Activated CD8-positive, alpha-beta T cell treated with anti-CD3 and anti-CD28 coated beads for 36 hours (primary cell): ENCODE results near the gene ZNF266. TPM values are rescaled to one million over a fixed set of nuclear protein-coding genes. Genes with fewer than 3 reads are reported as not detected.

Experiments used
- ATAC-seq: fragments of 200-7000 bp; cut with Tn5 transposase; one replicate; pipeline ENCODE4 v1.10.0; 2021; ENCODE audit warnings: mild to moderate bottlenecking, moderate library complexity
- CTCF ChIA-PET: fragments of 350-600 bp; sonication (Branson Sonifier 250); formaldehyde crosslinking; loops from one replicate; lab custom pipeline; 2021; ENCODE audit warnings: antibody characterized with exemption; lab: Charles Lee
- POLR2A ChIA-PET: fragments of 350-600 bp; sonication (Branson Sonifier 250); formaldehyde crosslinking; loops from one replicate; lab custom pipeline; 2021; ENCODE audit warnings: antibody characterized with exemption; lab: Charles Lee
- DNase-seq: peaks from one replicate; pipeline ENCODE4 v3.0.0-alpha.2; 2020
- H3K27ac Mint-ChIP-seq: one replicate; pipeline ENCODE4 v1.8.0; 2021; ENCODE audit warnings: mild to moderate bottlenecking, mixed read lengths
- H3K27me3 Mint-ChIP-seq: one replicate; pipeline ENCODE4 v1.8.0; 2021; ENCODE audit warnings: mixed read lengths
- H3K36me3 Mint-ChIP-seq: one replicate; pipeline ENCODE4 v1.8.0; 2021; ENCODE audit warnings: low read depth, mixed read lengths
- H3K4me1 Mint-ChIP-seq: one replicate; pipeline ENCODE4 v1.8.0; 2021; ENCODE audit warnings: low read depth, mixed read lengths
- H3K4me3 Mint-ChIP-seq: one replicate; pipeline ENCODE4 v1.8.0; 2021; ENCODE audit warnings: mild to moderate bottlenecking, moderate library complexity, mixed read lengths
- H3K9me3 Mint-ChIP-seq: one replicate; pipeline ENCODE4 v1.8.0; 2021; ENCODE audit warnings: mixed read lengths
- intact Hi-C: fragments of 100-400 bp; cut with micrococcal nuclease; formaldehyde crosslinking; loops from one replicate; pipeline ENCODE4 v1.10.0; 2022
- total RNA-seq, 2 experiments: library from RNA; stranded (reverse); gene quantifications; one replicate each; pipeline ENCODE4 v1.2.3, GENCODE V29; 2021
- TF ChIP-seq, protein P1 (sequence below): fragments of 200-600 bp; IDR thresholded peaks from one replicate; pipeline ENCODE4 v1.8.0; 2022; ENCODE audit warnings: antibody characterized with exemption, mild to moderate bottlenecking

ZNF266 gene
- total RNA-seq, 2 experiments from 2014 or later = 23.5 to 26.8 TPM

DNA sequence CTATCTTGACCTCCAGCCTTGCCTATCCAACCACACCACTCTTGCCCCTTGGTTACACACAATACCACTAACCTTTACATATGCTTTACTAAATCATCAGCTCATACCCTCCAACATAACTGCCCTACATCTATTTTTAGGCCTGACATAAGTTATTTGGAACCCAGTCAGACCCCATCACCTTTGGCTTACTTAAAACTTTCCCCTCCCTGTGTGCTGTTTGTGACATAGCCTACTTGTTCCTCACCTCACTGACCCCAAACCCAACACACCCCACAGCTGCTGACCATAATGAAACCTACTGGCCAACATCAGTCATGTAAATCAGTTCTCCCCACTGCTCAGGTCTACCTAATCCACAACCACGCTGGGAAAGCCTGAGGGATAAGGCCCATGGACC lies 4.9 kb downstream of the ZNF266 start:
- no peaks in the 10 kb centered on the region for H3K27me3 Mint-ChIP-seq
- CTCF ChIA-PET = interaction anchor here (0.6 to 1.6 kb wide), 3 partner anchors 10 to 501 kb away, joined by 3 to 9 read pairs (median 5); no protein-coding TSS in a partner anchor
- ATAC-seq = no peak
- TF ChIP-seq, protein P1, sequence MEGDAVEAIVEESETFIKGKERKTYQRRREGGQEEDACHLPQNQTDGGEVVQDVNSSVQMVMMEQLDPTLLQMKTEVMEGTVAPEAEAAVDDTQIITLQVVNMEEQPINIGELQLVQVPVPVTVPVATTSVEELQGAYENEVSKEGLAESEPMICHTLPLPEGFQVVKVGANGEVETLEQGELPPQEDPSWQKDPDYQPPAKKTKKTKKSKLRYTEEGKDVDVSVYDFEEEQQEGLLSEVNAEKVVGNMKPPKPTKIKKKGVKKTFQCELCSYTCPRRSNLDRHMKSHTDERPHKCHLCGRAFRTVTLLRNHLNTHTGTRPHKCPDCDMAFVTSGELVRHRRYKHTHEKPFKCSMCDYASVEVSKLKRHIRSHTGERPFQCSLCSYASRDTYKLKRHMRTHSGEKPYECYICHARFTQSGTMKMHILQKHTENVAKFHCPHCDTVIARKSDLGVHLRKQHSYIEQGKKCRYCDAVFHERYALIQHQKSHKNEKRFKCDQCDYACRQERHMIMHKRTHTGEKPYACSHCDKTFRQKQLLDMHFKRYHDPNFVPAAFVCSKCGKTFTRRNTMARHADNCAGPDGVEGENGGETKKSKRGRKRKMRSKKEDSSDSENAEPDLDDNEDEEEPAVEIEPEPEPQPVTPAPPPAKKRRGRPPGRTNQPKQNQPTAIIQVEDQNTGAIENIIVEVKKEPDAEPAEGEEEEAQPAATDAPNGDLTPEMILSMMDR = no peak
- intact Hi-C loops = loop anchor here (10.0 kb wide), 2 partner anchors 116 to 226 kb away; no protein-coding TSS in a partner anchor
- H3K9me3 Mint-ChIP-seq = peaks cover 3% of the 10 kb centered on the region
- peaks cover 30% of the 10 kb centered on the region for H3K4me1 Mint-ChIP-seq
- peaks cover 86% of the 10 kb centered on the region for H3K36me3 Mint-ChIP-seq
- POLR2A ChIA-PET = interaction anchor here (1.7 kb wide), 1 partner anchor 152 kb away, joined by 6 read pairs; no protein-coding TSS in a partner anchor
- no peak overlapping the region for H3K4me3 Mint-ChIP-seq
- H3K27ac Mint-ChIP-seq = no peak overlapping the region
- DNase-seq = no peak

GRCh38 chr19:9427941-9428340 lies 7.4 kb downstream of the ZNF266 start:
- no peaks in the 10 kb centered on the region for H3K27me3 Mint-ChIP-seq
- H3K9me3 Mint-ChIP-seq = peaks cover 14% of the 10 kb centered on the region
- intact Hi-C loops = no loop called here
- no peak for DNase-seq
- POLR2A ChIA-PET = no interaction called here
- H3K36me3 Mint-ChIP-seq = peaks cover 91% of the 10 kb centered on the region
- ATAC-seq = no peak
- peaks cover 17% of the 10 kb centered on the region for H3K4me1 Mint-ChIP-seq
- no peak overlapping the region for H3K27ac Mint-ChIP-seq
- CTCF ChIA-PET = no interaction called here
- TF ChIP-seq, protein P1 = no peak
- H3K4me3 Mint-ChIP-seq = no peak overlapping the region

DNA sequence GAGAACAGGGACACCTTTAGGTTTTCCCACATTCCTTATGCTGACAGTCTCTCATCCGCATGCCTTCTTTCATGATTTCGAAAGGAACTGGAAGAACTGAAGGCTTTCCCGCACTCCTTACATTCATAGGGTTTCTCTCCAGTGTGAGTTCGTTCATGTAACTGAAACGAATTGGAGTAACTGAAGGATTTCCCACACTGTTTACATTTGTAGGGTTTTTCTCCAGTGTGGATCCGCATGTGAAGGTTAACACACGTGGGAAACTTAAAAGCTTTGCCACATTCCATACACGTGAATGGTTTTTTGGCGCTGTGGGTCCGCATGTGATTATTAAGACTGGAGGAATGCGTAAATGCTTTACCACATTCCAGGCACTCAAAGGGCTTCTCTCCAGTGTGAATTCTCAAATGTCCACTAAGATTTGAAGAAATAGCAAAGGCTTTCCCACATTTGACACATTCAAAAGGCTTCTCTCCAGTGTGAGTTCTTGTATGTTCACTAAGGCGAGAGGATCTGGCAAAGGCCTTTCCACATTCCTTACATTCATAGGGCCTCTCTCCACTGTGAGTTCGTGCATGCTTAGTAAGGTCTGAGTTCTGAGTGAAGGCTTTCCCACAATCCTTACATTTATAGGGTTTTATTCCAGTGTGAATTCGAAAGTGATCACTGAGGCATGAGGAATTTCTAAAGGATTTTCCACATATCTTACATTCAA lies 22.0 kb downstream of the ZNF266 start:
- no peak overlapping the region for H3K4me3 Mint-ChIP-seq
- no peaks in the 10 kb centered on the region for H3K4me1 Mint-ChIP-seq
- H3K36me3 Mint-ChIP-seq = peaks cover 84% of the 10 kb centered on the region
- H3K27ac Mint-ChIP-seq = no peak overlapping the region
- TF ChIP-seq, protein P1 = no peak
- ATAC-seq = no peak
- no peaks in the 10 kb centered on the region for H3K27me3 Mint-ChIP-seq
- CTCF ChIA-PET = no interaction called here
- intact Hi-C loops = no loop called here
- POLR2A ChIA-PET = no interaction called here
- H3K9me3 Mint-ChIP-seq = peaks cover 63% of the 10 kb centered on the region
- no peak for DNase-seq

GRCh38 chr19:9407827-9408226 lies 27.5 kb downstream of the ZNF266 start:
- no peaks in the 10 kb centered on the region for H3K27me3 Mint-ChIP-seq
- CTCF ChIA-PET = no interaction called here
- H3K4me3 Mint-ChIP-seq = peak overlapping the region; percentile 76
- H3K27ac Mint-ChIP-seq = no peak overlapping the region
- peaks cover 55% of the 10 kb centered on the region for H3K9me3 Mint-ChIP-seq
- TF ChIP-seq, protein P1 = no peak
- intact Hi-C loops = loop anchor here (2.0 kb wide), 1 partner anchor 31 kb away; no protein-coding TSS in a partner anchor
- DNase-seq (no peak), ATAC-seq (no peak)
- POLR2A ChIA-PET = interaction anchor here (1.0 kb wide), 1 partner anchor 467 kb away, joined by 3 read pairs; no protein-coding TSS in a partner anchor
- H3K36me3 Mint-ChIP-seq = peaks cover 67% of the 10 kb centered on the region
- peaks cover 9% of the 10 kb centered on the region for H3K4me1 Mint-ChIP-seq

DNA sequence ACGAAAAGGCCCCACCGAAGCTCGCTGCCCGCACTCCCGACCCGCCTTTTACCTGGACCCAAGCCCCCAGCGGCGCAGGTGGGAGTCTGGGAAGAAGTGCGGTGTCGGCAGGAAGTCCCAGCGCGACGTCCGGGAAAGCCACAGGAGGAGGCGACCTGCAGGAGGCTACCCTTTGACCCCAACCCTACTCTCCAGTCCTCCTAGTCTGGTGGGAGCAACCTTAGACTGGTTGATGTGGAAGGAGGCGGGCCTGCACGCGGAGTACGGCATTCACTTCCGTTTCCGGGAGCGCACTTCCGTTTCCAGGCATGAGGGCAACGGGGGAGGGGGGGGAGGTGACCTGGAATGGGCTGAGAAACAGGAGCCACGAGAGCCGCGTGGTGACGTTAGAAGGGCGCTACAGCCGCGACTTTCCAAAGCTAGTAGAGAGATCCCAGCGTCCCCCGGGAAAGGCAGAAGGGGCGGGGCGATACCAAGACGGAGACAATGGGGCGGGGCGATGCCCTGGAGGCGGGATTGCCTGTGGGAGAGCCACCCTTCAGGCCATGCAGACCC lies 28.5 kb downstream of the ZNF266 start:
- Mint-ChIP-seq H3K27ac (peak overlapping the region; percentile 81), H3K27me3 (no peaks in the 10 kb centered on the region), H3K9me3 (peaks cover 48% of the 10 kb centered on the region), H3K36me3 (peaks cover 59% of the 10 kb centered on the region), H3K4me1 (peaks cover 9% of the 10 kb centered on the region), H3K4me3 (peak overlapping the region; percentile 76)
- TF ChIP-seq, protein P1 = no peak
- POLR2A ChIA-PET = no interaction called here
- ATAC-seq (peak; percentile 91), DNase-seq (peak; percentile 79)
- CTCF ChIA-PET = no interaction called here
- intact Hi-C loops = no loop called here
